ENCODE measurements around the gene AMELX.

The AMELX gene

GRCh38 chrX:11311706-11312105, 18.5 kb downstream of the AMELX start:
- no peak for DNase-seq

GRCh38 chrX:11319806-11320520, 26.8 kb downstream of the AMELX start:
- no peak for DNase-seq

GRCh38 chrX:11321986-11322385, 28.8 kb downstream of the AMELX start:
- DNase-seq, result no peak

- no peak for DNase-seq
Measured at GRCh38 chrX:11328134-11328533, 34.9 kb downstream of the AMELX start.

- DNase-seq, result no peak
Measured at GRCh38 chrX:11329021-11329420, 35.8 kb downstream of the AMELX start.

GRCh38 chrX:11331788-11332187, 38.6 kb downstream of the AMELX start:
- DNase-seq, result no peak

- no peak for DNase-seq
Measured at GRCh38 chrX:11334165-11334564, 41.0 kb downstream of the AMELX start.

- DNase-seq, result no peak
Measured at GRCh38 chrX:11336201-11336600, 43.0 kb downstream of the AMELX start.

- DNase-seq, result no peak
Measured at GRCh38 chrX:11337292-11338009, 44.2 kb downstream of the AMELX start.

- no peak for DNase-seq
Measured at GRCh38 chrX:11341274-11342201, 48.3 kb downstream of the AMELX start.

- no peak for DNase-seq
Measured at GRCh38 chrX:11342673-11343072, 49.5 kb downstream of the AMELX start.

GRCh38 chrX:11346121-11346682, 53.0 kb downstream of the AMELX start:
- no peak for DNase-seq

GRCh38 chrX:11347300-11347699, 54.1 kb downstream of the AMELX start:
- DNase-seq, result no peak

- no peak for DNase-seq
Measured at GRCh38 chrX:11349020-11349419, 55.8 kb downstream of the AMELX start.

- DNase-seq, result no peak
Measured at GRCh38 chrX:11349661-11350337, 56.6 kb downstream of the AMELX start.

Measured in stimulated activated CD4-positive, alpha-beta T cell treated with anti-CD3 and anti-CD28 coated beads, Interleukin-12 subunit alpha, Interleukin-12 subunit beta, amount 100 ng/mL, for 4 hours (primary cell).